CD4-positive, alpha-beta T cell treated with Interleukin-1 beta for 1 hour (primary cell): ENCODE results near the gene TEX13A.
"Not testable (repeated sequence)": the region's sequence is repeated elsewhere in the genome, so short reads cannot be mapped to it uniquely, and the experiment has no call there.

ENCODE experiments used
- DNase-seq, 2 donors: peaks; one replicate each; pipeline ENCODE4 v3.0.0-alpha.2; 2020 to 2022

TEX13A gene

GRCh38 chrX:105220636-105221035, at the start of gene TEX13A:
Gene TEX13A (minus strand): TSS chrX:105220694. CDS start chrX:105220397, 297 bp downstream.
- DNase-seq: no peak

DNA sequence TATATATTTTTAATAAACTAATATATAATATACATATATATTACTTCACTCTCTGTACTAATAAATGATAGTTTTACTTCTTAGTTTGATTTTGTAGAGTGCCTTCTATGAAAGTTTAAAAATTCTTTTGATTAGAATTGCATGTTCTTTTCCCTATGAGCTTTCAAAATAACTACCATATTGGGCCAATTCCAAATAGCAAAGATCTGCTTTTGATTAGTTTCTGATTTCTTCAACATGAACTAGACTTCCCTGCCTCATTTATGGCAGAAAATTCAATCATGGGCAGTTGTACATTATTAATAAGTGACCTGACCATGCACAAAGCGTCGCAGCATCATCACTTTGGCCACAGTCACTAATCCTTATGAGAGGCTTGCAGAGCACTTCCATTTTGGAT, 48.9 kb upstream of the TEX13A start:
- DNase-seq: no peak

- no peak for DNase-seq
Measured at GRCh38 chrX:105267167-105267566, 46.7 kb upstream of the TEX13A start.

GRCh38 chrX:105266456-105266855, 46.0 kb upstream of the TEX13A start:
- DNase-seq: no peak

DNA sequence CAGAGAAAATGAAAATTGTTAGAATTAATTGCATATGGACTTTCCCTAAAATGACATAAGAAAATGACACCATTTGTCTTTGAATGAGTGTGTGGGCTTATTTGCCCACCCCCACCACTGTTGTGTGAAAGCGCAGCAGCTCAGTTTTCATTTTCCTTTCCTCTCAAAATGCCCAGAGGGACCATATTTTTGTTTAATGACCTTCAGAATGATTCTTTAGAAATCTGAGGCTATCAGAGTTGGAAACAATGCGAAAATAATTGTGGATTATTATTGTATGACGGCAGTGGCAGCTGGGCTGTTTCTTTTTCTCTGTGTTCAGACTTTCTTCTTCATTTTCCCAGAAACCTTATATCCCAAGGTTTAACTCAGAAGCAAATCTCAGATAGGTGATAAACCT, 44.6 kb upstream of the TEX13A start:
- no peak for DNase-seq

DNA sequence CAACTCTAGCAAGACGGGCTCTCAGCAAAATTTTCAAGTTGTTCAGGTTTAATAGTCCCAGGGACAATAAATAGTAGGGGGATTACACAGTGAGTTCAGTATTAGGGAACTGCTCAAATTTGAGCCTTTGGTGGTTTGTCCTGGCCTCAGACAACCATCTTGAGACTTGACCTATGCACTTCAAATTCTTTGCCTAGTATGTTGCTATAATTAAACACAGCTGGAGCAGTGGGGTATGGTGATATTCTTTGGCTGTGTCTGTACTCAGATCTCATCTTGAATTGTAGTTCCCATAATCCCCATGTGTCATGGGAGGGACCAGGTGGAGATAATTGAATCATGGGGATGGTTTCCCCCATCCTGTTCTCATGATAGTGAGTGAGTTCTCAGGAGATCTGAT, 43.3 kb upstream of the TEX13A start:
- no peak for DNase-seq

DNA sequence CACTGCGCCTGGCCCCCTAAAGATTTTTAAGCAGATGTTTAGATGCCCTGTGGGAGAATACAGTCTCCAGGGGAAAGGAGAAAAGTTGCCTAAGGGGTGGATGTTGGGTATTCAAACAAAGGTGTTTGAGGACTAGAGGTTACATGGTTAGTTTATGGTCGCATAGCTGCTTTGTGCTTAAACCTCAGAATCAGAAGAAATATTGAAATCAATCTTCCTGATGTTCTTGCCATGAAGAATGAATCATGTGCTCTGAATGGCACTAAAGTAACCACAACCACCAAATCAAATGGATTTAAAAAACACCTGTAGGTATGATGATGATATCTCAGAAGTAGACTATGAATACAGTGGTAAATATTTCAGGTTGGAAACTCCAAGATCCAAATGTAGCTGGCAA, 42.7 kb upstream of the TEX13A start:
- no peak for DNase-seq

DNA sequence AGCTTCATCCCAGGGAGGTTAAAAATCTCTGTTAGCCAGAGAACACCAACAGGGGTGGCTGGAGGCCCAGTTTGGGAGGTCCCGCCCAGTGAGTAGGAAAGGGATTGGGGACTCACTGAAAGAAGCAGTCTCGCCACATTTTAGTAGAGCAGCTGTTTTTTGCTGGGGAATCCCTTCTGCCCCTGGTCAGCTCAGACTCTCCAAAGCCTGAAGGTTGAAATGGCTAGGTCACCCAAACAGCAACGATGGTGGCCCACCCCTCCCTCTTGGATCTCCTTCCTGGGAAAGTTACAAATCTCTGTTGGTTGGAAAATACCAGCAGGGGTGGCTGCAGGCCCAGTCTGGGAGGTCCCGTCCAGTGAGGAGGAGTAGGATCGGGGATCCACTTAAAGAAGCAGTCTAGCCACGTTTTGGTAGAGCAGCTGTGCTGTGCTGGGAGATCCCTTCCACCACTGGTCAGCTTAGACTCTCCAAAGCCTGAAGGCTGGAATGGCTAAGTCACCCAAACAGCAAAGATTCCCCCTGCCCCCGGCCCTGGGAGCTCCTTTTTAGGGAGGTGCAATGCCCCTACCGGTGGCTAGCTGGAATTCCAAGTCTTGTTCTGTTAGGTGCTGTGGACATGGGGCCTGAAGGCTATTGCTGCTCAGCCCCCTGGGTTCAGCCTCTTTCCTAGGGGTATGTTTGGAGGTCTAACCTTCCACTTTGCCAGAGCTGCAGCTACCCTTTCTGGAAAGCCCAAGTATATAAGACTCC, 40.0 kb upstream of the TEX13A start:
- no peak for DNase-seq

- DNase-seq: no peak
Measured at GRCh38 chrX:105241056-105241455, 20.6 kb upstream of the TEX13A start.

- not testable (repeated sequence) for DNase-seq
Measured at GRCh38 chrX:105237407-105237806, 16.9 kb upstream of the TEX13A start.

DNA sequence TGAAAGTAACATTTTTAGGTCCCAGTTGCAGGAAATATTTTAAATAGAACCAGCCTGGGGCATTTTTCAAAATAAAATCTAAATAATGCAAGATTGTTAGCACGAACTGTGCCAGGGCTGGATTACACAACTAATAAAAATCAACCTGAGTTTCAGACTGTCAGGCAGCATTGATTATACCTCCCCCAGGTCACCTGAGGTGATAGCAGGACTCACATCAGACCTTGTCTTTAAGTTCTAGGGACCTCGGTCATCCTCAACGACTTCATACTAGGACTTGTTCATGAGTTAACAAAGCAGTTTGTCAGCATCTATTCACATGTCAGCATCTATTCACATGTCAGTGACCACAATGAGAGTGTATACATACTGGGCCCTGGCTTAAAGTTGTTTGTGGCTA, 8.7 kb upstream of the TEX13A start:
- DNase-seq: no peak

DNA sequence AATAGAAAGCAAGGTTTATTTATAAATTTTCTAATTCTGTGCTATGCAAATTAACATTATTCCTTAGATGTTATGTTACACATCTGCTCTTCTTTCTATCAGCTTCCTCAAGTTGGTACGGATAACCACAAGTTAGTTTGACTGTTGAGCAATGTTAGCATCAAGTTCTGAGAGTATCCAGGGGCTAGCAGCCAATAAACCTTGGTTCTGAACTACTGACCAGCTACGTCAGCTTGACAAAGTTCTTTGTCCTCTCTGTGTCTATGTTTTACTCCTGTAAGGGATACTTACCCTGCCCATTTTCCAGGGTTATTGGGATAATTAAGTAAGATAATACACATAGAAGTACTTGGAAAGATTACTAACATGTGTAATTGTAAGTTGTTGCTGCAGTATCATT, 8.1 kb upstream of the TEX13A start:
- DNase-seq: no peak

- no peak for DNase-seq
Measured at GRCh38 chrX:105226499-105226898, 6.0 kb upstream of the TEX13A start.

- DNase-seq: no peak
Measured at GRCh38 chrX:105221374-105221773, 880 bp upstream of the TEX13A start.

DNA sequence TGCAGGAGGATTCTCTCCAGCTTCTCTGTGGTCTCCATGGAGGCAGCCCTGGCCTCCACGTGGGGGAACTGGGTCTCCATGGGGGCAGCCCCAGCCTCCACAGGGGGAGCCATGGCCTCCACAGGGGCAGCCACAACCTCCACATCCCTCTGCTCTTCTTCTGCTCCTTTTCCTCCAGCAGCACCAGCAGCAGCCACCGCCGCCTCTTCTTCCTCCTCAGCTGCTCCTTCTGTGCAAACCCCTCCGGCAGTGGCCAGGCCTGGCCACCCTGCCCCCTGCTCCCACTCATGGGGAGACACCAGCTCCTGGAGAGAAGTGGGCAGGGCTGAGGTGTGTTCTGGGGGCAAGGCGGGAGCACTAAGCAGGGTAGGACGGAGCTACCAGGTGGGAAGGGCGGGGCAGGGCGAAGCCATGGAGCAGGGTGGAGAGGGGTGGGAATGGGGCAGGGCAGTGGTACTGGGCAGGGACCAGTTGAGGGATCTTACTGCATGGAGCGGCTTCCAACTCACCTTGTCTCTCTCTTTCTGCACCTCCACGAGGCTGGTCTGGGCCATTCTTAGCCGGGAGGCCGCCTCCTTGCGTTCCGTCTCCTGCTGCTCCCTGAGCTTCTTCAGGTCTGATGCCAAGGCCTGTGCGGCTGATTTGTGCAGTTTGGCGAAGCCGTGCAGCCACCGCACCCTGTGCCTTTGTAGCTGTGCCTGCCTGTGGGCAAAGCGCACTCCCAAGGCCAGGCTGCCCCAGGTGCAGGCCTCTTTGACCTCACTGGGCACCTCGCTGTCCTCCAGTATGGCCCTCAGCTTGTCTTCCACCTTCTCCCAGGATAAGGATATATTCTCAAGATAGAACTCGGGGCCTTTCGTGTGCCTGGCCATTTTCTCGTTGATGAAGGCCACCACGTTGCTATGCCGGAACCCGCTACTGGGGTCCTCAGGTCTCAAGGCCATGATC, 766 bp downstream of the TEX13A start:
- DNase-seq: no peak

DNA sequence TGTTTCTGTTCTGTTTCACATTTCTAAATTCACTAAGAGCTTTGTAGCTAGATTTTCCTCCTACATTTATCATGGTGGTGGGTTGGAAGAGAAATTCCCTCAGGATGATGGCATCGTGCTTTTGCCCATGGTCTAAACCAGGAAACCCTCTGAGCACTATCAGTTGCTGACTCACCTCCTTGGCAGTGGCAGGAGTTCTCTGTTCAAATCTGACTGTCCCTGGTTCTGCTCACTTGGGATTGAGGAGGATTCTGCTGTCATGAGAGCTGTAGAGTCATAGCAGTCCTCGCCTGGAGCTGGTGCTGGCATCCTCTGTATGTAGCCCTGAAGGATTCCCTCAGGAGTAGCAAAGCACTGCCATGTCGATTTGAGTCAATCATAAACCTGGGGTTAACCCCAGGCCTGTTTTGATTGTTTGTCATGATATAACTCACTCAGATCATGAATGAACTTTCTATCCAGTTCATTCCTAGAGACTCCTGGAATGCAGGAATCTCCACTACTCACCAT, 9.4 kb downstream of the TEX13A start:
- DNase-seq: no peak

- DNase-seq: no peak
Measured at GRCh38 chrX:105210258-105210657, 10.2 kb downstream of the TEX13A start.

GRCh38 chrX:105209406-105209805, 11.1 kb downstream of the TEX13A start:
- DNase-seq: no peak

GRCh38 chrX:105191878-105192277, 28.6 kb downstream of the TEX13A start:
- no peak for DNase-seq

DNA sequence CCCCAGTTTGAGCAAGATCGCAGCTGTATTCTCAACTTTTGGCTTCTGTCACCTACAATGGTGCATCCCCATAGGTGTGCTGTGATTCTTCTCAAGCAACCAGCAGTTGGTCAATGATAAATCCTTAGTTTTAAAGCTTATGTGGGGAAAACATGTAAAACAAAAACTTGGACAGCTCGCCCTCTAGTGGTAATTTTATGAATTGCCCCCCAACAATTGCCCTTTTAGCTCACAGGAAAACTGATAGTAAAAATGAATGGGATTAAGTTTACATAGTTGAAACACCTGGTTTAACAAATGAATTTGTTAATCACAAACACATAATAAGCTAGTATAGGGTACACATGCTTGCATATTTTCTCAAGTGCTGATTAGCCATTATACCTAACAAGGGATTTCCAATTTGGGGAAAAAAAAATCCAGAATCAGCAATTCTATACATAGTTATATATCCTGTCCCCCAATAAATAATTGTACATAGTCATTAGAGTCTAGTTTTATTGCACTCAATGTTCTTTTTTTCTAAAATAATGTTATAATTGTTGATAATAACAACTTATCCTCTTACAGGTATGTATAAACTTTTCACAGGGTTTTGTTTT, 30.1 kb downstream of the TEX13A start:
- no peak for DNase-seq

- no peak for DNase-seq
Measured at GRCh38 chrX:105189093-105189492, 31.4 kb downstream of the TEX13A start.

DNA sequence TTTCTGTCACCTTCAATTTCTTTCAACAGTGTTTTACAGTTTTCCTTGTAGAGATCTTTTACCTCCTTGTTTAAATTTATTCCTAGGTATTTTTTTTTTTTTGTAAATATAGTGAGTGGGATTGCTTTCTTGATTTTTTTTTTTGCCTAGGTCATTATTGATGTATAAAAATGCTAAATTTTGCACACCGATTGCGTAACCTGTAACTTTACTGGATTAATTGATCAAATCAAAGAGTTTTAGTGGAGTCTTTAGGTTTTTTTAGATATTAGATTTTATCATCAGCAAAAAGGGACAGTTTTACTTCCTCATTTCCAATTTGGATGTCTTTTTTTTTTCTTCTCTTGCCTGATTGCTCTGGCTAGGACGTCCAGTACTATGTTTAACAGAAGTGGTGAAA, 40.9 kb downstream of the TEX13A start:
- DNase-seq: no peak

DNA sequence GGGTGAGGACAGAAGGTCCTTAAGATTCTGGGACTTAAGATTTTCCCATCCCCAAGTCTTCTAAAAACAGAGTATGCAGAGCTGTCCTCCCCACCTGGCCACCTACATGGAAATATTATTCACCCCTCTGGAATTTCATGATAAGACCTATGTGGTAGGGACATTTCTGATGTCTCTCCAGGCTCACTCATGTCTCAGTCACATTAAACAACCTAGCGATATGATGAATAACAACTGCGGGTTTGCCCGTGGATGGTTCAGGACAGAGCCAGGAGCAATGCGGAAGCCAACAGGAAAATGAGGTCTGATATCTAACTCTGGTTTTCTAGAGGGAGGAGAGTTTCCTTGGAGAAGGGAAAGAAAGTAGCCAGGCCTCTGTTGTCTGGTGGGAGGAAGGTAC, 47.4 kb downstream of the TEX13A start:
- no peak for DNase-seq
